HG02678 (cell line): ENCODE results near the gene EDIL3.

Experiments
- ATAC-seq: cut with Tn5 transposase; IDR thresholded peaks from one replicate; pipeline ENCODE4 v1.9.1; 2021; ENCODE audit warnings: mild to moderate bottlenecking, moderate library complexity; ENCODE audit not compliant: unreplicated experiment

The EDIL3 gene

DNA sequence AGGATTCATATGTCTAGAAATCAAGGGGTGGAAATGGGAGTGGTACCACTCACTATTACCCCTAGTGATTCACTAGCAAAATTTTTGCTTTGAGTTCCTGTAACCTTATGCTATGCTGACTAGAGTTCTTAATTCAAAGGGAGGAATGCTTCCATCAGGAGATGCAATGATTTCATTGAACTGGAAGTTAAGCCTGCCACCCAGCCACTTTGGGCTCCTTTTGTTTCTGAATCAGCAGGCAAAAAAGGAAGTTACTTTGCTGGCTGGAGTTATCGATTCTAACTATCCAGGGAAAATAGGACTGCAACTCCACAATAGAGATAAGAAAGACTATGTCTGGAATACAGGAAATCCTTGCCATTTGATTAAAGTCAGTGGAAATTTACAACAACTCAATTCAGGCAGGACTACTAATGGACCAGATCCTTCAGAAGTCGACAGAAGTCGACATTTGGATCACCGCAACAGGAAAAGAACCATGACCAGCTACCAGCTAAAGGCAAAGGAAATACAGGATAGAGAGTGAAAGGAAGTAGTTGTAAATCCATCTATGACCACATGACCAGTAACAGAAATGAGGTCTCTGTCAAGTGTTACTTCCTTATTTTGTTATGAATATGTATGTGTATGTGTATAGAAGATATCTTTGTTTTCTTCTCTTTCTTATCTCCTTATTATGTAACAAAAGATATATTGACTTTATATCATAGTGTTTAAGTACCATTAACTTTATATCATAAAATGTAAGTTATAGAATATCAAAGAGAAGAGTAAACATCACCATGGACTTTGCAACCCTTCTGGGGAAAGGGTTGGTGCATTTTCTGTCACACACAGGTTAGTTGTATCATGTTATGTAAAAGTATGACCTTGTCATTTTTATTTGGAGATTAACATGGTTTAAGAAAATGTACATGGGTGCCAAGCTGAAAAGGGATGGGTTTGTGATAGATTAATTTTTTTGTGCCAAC lies 465.3 kb downstream of the EDIL3 start:
- ATAC-seq: no peak

DNA sequence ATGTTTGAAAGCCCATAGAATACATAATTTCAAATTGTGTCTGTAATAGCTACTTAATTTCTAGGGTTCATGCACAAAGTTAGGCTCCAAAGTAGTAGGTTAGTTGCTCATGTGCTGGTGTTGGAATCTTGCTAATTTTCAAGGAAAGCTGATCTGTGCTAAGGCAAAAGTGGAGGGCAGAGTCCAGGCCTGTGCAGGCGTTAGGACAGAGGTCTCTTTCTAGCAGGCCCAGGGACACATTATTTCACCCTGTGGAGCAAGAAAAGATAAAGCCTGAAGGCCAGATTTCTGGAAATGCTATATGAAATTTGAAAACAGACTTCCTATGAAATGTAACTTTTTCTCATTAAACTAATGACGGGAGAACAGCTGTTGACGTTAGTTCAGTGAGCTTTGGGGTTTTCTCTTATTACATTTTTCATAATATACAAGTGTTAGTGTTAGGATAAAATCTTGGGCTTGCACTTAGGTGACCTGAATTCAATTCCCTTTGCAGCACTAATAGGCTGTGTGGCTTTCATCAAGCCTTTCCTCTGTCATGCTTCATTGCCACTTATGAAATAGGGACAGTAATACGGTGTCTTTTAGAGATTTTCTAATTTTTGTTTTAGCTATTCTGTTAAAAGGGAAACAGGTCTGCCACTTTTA lies 467.3 kb downstream of the EDIL3 start:
- ATAC-seq: no peak

DNA sequence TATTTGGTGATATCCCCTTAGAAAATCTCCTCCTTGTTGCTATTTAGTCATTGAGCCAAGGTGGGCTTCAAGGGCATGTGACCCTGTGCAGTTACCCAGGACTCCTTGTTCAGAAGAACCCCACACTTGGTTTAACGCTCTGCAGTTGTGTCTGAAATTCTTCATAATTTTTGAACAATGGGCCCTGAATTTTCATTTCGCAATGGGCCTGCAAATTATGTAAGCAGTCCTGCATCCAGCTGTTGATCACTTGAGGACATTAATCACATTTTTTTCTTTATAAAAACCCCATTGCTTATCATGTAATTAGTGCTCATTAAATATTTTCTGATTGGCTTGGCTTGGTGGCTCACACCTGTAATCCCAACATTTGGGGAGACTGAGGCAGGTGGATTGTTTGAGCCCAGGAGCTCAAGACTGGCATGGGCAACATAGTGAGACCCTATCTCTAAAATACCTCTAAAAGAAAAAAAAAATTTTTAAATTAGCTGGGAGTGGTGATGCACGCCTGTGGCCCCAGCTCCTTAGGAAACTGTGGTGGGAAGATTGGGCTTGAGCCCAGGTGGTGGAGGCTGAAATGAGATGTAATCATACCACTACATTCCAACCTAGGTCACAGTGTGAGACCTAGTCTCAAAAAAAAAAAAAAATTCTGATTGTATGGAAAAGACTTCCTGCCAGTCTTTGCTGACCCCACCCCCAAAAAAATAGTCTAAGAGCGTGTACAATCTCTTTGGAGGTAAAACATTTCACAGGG lies 469.8 kb downstream of the EDIL3 start:
- no peak for ATAC-seq

DNA sequence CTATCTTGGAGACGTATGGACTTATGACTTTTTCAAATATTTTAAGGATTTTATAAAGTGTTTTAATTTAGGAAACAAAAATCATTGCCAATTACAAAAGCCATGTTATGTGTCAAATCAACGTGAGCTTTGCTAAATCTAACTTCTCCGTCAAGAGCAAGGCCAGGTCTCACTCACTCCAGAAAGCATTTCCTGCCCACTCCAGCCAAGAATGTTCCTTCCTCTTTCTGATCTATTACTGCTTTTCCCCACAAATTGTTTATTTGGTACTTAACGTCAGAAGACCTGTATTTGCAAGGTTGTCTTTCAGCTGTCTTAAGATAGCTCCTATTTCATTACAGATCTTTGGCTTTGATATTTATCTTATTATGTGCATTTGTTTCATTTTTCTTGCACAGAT lies 470.5 kb downstream of the EDIL3 start:
- ATAC-seq: no peak

DNA sequence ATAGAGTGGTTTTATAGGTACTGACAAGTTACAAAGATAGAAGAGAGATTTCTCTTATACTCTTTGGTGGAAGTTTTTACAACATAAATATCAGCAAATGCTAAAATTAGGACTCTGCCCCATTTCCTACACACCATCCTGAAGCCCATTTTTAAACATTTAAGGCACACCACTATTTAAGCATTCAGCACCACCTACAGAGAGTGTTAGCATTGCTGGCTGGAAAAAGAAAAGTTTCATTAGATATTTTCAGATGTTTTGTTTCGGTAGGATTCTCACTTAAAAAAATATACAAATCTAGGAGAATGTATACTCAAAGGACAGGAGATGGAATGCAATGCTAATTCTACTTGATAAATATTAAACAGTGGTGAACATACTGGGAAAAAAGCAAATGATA lies 471.1 kb downstream of the EDIL3 start:
- no peak for ATAC-seq

DNA sequence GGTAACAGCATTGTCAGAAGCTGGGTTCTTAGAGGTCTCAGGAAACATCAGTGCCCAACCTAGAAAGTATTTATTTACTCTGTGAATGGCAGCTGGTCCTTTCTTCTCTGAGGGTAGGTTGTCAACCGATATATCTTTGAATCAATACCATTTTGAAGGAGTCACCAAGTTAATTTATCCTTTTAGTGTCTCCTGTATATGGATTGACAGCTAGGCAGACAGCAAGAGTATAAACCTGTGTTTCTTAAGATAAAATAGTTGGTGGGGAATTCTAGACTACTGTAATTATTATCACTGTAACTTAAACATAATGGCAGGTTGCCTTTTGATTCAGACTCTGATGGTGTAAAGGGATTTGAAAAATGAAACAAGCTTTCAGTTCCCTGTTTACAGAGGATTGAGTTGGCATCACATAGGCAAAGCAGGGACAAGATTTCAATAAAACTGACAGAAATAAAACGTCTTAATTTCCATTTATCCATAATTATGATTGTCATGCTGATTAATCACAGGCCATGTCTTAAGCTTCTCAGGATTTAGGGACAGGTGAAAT lies 473.2 kb downstream of the EDIL3 start:
- no peak for ATAC-seq

DNA sequence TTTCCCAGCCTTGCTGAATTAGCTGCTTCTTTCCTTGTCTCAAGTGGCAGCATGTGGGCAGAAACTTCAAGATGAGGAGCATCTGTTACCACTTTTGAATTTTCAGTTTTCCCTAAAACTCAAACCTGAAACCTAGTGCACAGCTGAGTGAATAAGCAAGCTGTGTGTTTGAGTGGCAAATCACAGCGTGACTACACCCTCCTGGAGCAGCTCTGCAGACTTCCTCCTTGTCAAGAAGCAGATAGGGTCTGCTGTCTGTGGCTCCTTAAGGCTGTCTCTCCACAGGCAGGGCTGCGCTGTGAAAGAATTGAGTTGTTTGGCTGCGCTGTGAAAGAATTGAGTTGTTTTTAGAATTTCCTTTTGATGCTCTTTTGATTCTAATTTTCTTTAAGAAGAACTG lies 484.4 kb downstream of the EDIL3 start:
- no peak for ATAC-seq

DNA sequence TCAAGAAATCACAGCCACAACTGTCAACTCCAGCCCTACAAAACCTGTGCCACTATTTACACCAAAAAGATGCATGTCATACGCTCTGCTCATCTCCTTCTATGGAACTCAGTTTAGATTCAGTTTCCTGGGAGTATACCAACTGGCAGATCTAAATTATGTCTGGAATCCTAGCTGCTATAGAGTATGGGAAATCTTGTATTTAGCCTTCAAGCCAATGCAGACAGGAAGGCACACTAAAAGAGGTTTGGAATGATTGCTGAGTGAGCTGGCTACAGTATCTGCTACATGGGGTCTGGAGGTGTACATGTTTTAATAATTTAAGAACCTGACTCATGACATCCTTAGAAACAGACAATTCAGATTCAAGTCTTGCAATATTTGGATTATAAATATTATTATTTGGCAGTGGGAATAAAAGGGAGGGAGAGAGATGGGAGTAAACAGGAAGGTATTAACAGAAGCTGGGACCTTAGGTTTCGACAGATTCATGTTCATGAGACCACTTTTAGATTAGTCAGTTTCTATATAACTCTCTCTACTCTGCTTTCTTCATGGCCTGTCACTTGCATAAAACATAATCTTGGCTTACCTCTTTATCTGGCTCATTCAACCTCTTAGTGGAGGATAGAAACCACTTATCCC lies 485.2 kb downstream of the EDIL3 start:
- no peak for ATAC-seq

DNA sequence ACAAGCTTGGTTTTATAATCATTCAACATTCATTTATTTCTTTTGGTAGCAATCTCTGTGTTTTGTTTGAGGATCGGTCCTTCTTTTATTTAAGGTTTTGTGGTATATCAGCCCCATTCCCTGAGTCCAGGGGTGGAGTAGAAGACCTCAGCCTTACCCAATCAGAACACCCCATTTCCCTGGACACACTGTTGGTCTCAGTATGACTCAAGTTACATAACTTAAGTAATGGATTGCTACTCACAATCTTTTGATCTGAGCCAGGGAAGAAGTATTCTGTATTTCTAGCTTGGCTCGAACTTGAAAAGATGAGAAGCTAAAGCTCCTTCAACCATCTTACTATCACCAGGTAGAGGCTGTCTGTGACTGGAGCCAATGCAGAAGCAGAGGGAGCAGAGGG lies 488.8 kb downstream of the EDIL3 start:
- no peak for ATAC-seq

DNA sequence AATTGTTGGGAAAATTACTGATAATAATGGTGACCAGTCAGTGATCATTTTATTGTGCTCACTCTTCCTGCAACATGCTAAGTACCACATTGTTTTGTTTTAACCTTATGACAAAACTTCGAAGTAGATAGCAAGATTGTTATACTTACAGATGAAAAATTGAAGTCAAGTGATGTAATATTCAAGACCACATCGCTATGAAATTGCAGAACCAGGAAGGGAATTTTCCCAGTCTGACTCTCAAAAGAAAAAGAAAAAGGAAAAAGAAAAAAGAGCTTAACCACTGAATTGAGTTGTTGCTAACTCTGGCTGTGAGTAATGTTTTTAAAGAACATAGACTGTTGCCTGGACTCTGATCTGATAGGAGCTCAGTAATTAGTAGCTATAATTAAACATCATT lies 493.4 kb downstream of the EDIL3 start:
- no peak for ATAC-seq
